HG02840 (cell line): ENCODE data around the gene SHH.

Experiments used
- ATAC-seq: cut with Tn5 transposase; IDR thresholded peaks from one replicate; pipeline ENCODE4 v1.9.1; 2021; ENCODE audit warnings: mild to moderate bottlenecking, moderate library complexity, moderate number of reproducible peaks; ENCODE audit not compliant: unreplicated experiment, low FRiP score

The SHH gene

GRCh38 chr7:155750255-155751125 is 61.8 kb downstream of the SHH start:
- ATAC-seq = no peak
